GM23338 (cell line): ENCODE results near the gene PDE4D.

Experiments
- CREB1 ChIP-seq: fragments of 250-450 bp; sonication (Bioruptor Pico); IDR thresholded peaks from 2 replicates; pipeline ENCODE4 v1.5.0; 2020; ENCODE audit warnings: low read depth, mild to moderate bottlenecking, moderate library complexity
- EZH2 ChIP-seq: fragments of 200-600 bp; sonication (generic); IDR thresholded peaks from one replicate; pipeline ENCODE4 v1.8.0; 2017; ENCODE audit warnings: antibody characterized with exemption, mild to moderate bottlenecking, low read depth; ENCODE audit not compliant: unreplicated experiment
- EZH2phosphoT487 ChIP-seq: fragments of 200-600 bp; sonication (generic); IDR thresholded peaks from one replicate; pipeline ENCODE4 v1.8.1; 2018; ENCODE audit warnings: antibody characterized with exemption; ENCODE audit not compliant: unreplicated experiment
- JUNB ChIP-seq: IDR thresholded peaks from one replicate; pipeline ENCODE4 v1.6.1; 2016; ENCODE audit warnings: antibody characterized with exemption; ENCODE audit not compliant: unreplicated experiment
- NANOG ChIP-seq: IDR thresholded peaks from 2 replicates; pipeline ENCODE4 v1.6.1; 2016; ENCODE audit warnings: antibody characterized with exemption, borderline replicate concordance
- POLR2AphosphoS5 ChIP-seq: IDR thresholded peaks from 2 replicates; pipeline ENCODE4 v1.6.1; 2016; ENCODE audit warnings: antibody characterized with exemption, low read depth
- REST ChIP-seq: IDR thresholded peaks from one replicate; pipeline ENCODE4 v1.6.1; 2018; ENCODE audit warnings: antibody characterized with exemption; ENCODE audit not compliant: unreplicated experiment
- STAT1 ChIP-seq: IDR thresholded peaks from one replicate; pipeline ENCODE4 v1.6.1; 2016; ENCODE audit warnings: antibody characterized with exemption; ENCODE audit not compliant: unreplicated experiment
- ZNF114 ChIP-seq: fragments of 250-450 bp; sonication (Bioruptor Pico); IDR thresholded peaks from 2 replicates; pipeline ENCODE4 v1.5.0; 2020; ENCODE audit warnings: mild to moderate bottlenecking, moderate library complexity
- ZNF331 ChIP-seq: fragments of 250-450 bp; sonication (Bioruptor Pico); IDR thresholded peaks from 2 replicates; pipeline ENCODE4 v1.5.0; 2020; ENCODE audit warnings: low read depth, mild to moderate bottlenecking, moderate library complexity
- TF ChIP-seq, protein P1 (sequence below), 2 experiments: fragments of 200-600 bp in 1 of 2; sonication (generic) in 1 of 2; conservative IDR thresholded peaks; 2 replicates each; pipeline versions ENCODE4 v1.5.1 to v1.6.1; 2016 to 2017; ENCODE audit warnings: antibody characterized with exemption in 2 of 2, low read depth in 2 of 2, mild to moderate bottlenecking in 2 of 2, moderate library complexity in 1 of 2

DNA sequence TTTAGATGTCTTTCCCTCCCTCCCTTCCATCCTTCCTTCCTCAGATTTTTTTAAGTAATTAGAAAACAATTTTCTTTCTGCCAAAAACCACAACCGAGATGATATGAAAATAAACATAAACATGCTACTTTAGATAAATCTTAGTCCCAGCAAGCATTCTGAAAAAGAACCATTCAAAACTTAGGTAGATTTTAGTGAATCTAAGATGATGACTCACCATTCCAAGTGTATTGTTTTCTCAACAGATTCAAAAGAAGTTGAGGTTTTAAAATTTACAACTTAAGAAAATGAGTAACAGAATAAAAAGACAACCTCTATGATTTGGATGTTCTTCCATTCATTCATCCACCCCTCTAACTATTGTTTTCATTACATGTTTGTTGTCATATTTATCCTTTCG is 465.1 kb downstream of the PDE4D start:
- TF ChIP-seq CREB1 (CRISPR knock-in tag), result no peak
- TF ChIP-seq, protein P1, sequence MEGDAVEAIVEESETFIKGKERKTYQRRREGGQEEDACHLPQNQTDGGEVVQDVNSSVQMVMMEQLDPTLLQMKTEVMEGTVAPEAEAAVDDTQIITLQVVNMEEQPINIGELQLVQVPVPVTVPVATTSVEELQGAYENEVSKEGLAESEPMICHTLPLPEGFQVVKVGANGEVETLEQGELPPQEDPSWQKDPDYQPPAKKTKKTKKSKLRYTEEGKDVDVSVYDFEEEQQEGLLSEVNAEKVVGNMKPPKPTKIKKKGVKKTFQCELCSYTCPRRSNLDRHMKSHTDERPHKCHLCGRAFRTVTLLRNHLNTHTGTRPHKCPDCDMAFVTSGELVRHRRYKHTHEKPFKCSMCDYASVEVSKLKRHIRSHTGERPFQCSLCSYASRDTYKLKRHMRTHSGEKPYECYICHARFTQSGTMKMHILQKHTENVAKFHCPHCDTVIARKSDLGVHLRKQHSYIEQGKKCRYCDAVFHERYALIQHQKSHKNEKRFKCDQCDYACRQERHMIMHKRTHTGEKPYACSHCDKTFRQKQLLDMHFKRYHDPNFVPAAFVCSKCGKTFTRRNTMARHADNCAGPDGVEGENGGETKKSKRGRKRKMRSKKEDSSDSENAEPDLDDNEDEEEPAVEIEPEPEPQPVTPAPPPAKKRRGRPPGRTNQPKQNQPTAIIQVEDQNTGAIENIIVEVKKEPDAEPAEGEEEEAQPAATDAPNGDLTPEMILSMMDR (conservative IDR thresholded peaks at IDR 0.05; ENCODE audit: low read depth in 2 of 2), result no peak
- TF ChIP-seq POLR2AphosphoS5, result no peak
- TF ChIP-seq EZH2phosphoT487, result no peak
- TF ChIP-seq EZH2, result no peak
- TF ChIP-seq REST, result no peak
- no peak for TF ChIP-seq JUNB
- no peak for TF ChIP-seq ZNF114
- no peak for TF ChIP-seq ZNF331 (CRISPR knock-in tag)
- TF ChIP-seq NANOG, result no peak
- no peak for TF ChIP-seq STAT1
